ENCODE results near the gene MDN1. TPM values are rescaled to one million over a fixed set of nuclear protein-coding genes. Genes with fewer than 3 reads are reported as not detected.

The MDN1 gene, protein sequence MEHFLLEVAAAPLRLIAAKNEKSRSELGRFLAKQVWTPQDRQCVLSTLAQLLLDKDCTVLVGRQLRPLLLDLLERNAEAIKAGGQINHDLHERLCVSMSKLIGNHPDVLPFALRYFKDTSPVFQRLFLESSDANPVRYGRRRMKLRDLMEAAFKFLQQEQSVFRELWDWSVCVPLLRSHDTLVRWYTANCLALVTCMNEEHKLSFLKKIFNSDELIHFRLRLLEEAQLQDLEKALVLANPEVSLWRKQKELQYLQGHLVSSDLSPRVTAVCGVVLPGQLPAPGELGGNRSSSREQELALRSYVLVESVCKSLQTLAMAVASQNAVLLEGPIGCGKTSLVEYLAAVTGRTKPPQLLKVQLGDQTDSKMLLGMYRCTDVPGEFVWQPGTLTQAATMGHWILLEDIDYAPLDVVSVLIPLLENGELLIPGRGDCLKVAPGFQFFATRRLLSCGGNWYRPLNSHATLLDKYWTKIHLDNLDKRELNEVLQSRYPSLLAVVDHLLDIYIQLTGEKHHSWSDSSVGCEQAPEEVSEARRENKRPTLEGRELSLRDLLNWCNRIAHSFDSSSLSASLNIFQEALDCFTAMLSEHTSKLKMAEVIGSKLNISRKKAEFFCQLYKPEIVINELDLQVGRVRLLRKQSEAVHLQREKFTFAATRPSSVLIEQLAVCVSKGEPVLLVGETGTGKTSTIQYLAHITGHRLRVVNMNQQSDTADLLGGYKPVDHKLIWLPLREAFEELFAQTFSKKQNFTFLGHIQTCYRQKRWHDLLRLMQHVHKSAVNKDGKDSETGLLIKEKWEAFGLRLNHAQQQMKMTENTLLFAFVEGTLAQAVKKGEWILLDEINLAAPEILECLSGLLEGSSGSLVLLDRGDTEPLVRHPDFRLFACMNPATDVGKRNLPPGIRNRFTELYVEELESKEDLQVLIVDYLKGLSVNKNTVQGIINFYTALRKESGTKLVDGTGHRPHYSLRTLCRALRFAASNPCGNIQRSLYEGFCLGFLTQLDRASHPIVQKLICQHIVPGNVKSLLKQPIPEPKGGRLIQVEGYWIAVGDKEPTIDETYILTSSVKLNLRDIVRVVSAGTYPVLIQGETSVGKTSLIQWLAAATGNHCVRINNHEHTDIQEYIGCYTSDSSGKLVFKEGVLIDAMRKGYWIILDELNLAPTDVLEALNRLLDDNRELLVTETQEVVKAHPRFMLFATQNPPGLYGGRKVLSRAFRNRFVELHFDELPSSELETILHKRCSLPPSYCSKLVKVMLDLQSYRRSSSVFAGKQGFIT (N-terminal part only)
- 4.1 TPM for polyA plus RNA-seq (2013, experiment 1 of 2)
- polyA plus RNA-seq (2013, experiment 2 of 2) = 4.1 TPM

DNA sequence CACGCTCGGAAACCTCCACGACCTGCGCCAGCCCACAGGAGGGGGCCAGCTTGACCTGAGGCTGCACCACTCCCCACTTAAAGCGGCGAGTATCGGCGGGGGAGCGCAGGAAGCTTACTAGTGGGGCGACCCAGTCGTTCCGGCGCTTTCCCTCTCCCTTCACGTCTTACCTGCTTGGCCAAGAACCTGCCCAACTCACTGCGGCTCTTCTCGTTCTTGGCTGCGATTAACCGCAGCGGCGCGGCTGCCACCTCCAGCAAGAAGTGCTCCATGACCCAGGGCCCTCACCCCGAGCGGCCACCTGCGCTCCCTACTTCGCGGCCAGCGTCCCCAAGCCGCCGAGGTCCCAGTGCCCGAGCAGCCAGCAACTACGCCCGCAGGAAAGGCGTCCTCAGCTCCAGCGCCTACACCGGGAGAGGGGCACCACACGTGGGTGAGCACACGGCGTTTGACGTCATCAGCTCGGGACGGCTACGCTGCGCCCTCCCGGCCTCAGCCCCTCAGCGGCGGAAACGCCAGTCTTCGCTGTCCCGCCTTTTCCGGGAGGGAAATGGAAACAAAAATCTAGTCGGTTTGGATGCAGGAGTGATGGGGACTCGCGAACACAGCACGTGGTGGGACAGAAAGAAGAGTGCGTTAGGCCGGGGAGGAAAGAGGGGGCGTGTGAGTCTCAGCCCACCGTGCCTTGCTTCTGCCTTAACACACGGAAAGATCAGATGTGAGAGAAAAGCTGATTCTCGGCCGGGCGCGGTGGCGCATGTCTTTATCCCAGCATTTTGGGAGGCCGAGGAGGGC lies at the start of gene MDN1:
Gene MDN1 (minus strand): TSS at position 459 of the 795 bp plus-strand sequence. CDS start 187 bp downstream, at position 272.
- H3K4ac ChIP-seq (ENCODE audit: low read depth in 1 of 2, low read length in 2 of 2) = peak within 1 kb of the TSS; percentile 55 to 57
- H3K4me2 ChIP-seq (ENCODE audit: low read length, poor library complexity, severe bottlenecking) = peak within 1 kb of the TSS; percentile 87
- peak within 1 kb of the TSS; percentile 96 for H3K9ac ChIP-seq (ENCODE audit: low read length)
- H3K18ac ChIP-seq (ENCODE audit: low read depth in 1 of 2, low read length in 2 of 2) = peak within 1 kb of the TSS; percentile 34 to 73
- H3K23ac ChIP-seq (ENCODE audit: low read length in 2 of 2) = no peak within 1 kb of the TSS
- under 1% methylated on average over 65 of the region's 65 CpGs for WGBS
- peak within 1 kb of the TSS; percentile 38 for H3K27ac ChIP-seq (ENCODE audit: low read length, poor library complexity, severe bottlenecking)
- no peak within 1 kb of the TSS for H2BK5ac ChIP-seq (ENCODE audit: low read depth, low read length, poor library complexity, severe bottlenecking)
- H2BK12ac ChIP-seq (ENCODE audit: low read length in 2 of 2) = no peak within 1 kb of the TSS
- H4K8ac ChIP-seq (ENCODE audit: low read length) = peak within 1 kb of the TSS; percentile 97
- H3K79me1 ChIP-seq (replicated peaks; ENCODE audit: low read length, poor library complexity, severe bottlenecking) = peaks cover 13% of the 10 kb centered on the region
- DNase-seq = peak; percentile 97
- H2AK5ac ChIP-seq (ENCODE audit: low read length, severe bottlenecking) = no peak within 1 kb of the TSS
- H3K36me3 ChIP-seq (ENCODE audit: control insufficient read depth in 1 of 2, insufficient read depth in 2 of 2, low read depth in 1 of 2, low read length in 2 of 2) = peaks cover 0 to 7% of the 10 kb centered on the region in 2 experiments
- peaks cover 13% of the 10 kb centered on the region for H3K4me1 ChIP-seq (ENCODE audit: control insufficient read depth, insufficient read depth, low read depth, low read length)
- peak within 1 kb of the TSS; percentile 85 to 95 for H3K4me3 ChIP-seq (ENCODE audit: insufficient read depth in 1 of 2, low read depth in 1 of 2, low read length in 2 of 2)
- H3K9me3 ChIP-seq (ENCODE audit: control insufficient read depth, low read length) = no peaks in the 10 kb centered on the region
- no peaks in the 10 kb centered on the region for H3K27me3 ChIP-seq (ENCODE audit: control insufficient read depth in 1 of 2, insufficient read depth in 1 of 2, low read length in 2 of 2)
- H3K14ac ChIP-seq (ENCODE audit: low read length in 2 of 2) = no peak within 1 kb of the TSS
- H4K91ac ChIP-seq (ENCODE audit: low read length) = peak within 1 kb of the TSS; percentile 56
- no peak within 1 kb of the TSS for H2BK15ac ChIP-seq (ENCODE audit: low read depth, poor library complexity, severe bottlenecking)
- H2AFZ ChIP-seq (ENCODE audit: low read depth, low read length) = peak within 1 kb of the TSS; percentile 77
- no peak within 1 kb of the TSS for H2BK120ac ChIP-seq (ENCODE audit: low read depth, low read length)

DNA sequence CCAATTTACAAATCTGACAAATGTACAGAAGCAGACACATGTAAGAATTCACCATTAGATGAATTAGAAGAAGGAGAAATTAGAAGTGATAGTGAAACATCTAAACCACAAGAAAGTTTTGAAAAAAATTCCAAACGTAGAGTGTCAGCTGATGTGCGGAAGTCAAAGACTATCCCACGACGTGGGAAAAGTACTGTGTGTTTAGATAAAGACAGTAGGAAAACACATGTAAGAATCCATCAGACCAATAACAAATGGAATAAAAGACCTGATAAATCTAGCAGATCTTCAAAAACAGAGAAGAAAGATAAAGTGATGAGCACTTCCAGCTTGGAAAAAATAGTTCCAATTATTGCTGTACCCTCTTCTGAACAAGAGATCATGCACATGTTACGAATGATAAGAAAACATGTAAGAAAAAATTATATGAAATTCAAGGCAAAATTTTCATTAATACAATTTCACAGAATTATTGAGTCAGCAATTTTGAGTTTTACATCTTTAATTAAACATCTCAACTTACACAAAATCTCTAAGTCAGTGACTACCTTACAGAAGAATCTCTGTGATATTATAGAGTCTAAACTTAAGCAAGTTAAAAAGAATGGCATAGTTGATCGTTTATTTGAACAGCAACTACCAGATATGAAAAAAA lies 46.6 kb upstream of the MDN1 start:
- Histone ChIP-seq H3K27me3 (ENCODE audit: control insufficient read depth in 1 of 2, insufficient read depth in 1 of 2, low read length in 2 of 2) (no peaks in the 10 kb centered on the region), H3K4me2 (ENCODE audit: low read length, poor library complexity, severe bottlenecking) (no peak overlapping the region), H4K8ac (ENCODE audit: low read length) (no peak overlapping the region), H3K23ac (ENCODE audit: low read length in 2 of 2) (no peak overlapping the region), H4K91ac (ENCODE audit: low read length) (no peak overlapping the region), H3K4ac (ENCODE audit: low read depth in 1 of 2, low read length in 2 of 2) (no peak overlapping the region), H2AK5ac (ENCODE audit: low read length, severe bottlenecking) (no peak overlapping the region), H3K36me3 (ENCODE audit: control insufficient read depth in 1 of 2, insufficient read depth in 2 of 2, low read depth in 1 of 2, low read length in 2 of 2) (peaks cover 18 to 86% of the 10 kb centered on the region in 2 experiments), H3K79me1 (replicated peaks; ENCODE audit: low read length, poor library complexity, severe bottlenecking) (peaks cover 13% of the 10 kb centered on the region), H2BK15ac (ENCODE audit: low read depth, poor library complexity, severe bottlenecking) (no peak overlapping the region), H3K9ac (ENCODE audit: low read length) (no peak overlapping the region), H3K27ac (ENCODE audit: low read length, poor library complexity, severe bottlenecking) (no peak overlapping the region), H3K9me3 (ENCODE audit: control insufficient read depth, low read length) (no peaks in the 10 kb centered on the region), H3K14ac (ENCODE audit: low read length in 2 of 2) (no peak overlapping the region), H2BK120ac (ENCODE audit: low read depth, low read length) (no peak overlapping the region), H2BK12ac (ENCODE audit: low read length in 2 of 2) (no peak overlapping the region), H2BK5ac (ENCODE audit: low read depth, low read length, poor library complexity, severe bottlenecking) (no peak overlapping the region), H3K4me1 (ENCODE audit: control insufficient read depth, insufficient read depth, low read depth, low read length) (no peaks in the 10 kb centered on the region), H2AFZ (ENCODE audit: low read depth, low read length) (no peak overlapping the region), H3K18ac (ENCODE audit: low read depth in 1 of 2, low read length in 2 of 2) (no peak overlapping the region), H3K4me3 (ENCODE audit: insufficient read depth in 1 of 2, low read depth in 1 of 2, low read length in 2 of 2) (no peak overlapping the region)
- 100% methylated on average over 2 of the region's 6 CpGs for WGBS
- DNase-seq = no peak

DNA sequence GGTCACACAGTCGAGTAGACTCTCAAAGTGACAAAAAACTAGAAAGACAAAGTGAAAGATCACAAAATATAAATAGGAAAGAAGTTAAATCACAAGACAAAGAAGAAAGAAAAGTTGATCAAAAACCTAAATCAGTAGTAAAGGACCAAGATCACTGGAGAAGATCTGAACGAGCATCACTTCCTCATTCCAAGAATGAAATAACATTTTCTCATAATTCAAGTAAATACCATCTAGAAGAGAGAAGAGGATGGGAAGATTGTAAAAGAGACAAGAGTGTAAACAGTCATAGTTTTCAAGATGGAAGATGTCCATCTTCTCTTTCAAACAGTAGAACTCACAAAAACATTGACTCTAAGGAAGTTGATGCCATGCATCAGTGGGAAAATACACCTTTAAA lies 43.1 kb upstream of the MDN1 start:
- Histone ChIP-seq H3K27me3 (ENCODE audit: control insufficient read depth in 1 of 2, insufficient read depth in 1 of 2, low read length in 2 of 2) (no peaks in the 10 kb centered on the region), H3K14ac (ENCODE audit: low read length in 2 of 2) (no peak overlapping the region), H3K4me1 (ENCODE audit: control insufficient read depth, insufficient read depth, low read depth, low read length) (no peaks in the 10 kb centered on the region), H3K36me3 (ENCODE audit: control insufficient read depth in 1 of 2, insufficient read depth in 2 of 2, low read depth in 1 of 2, low read length in 2 of 2) (peaks cover 19 to 84% of the 10 kb centered on the region in 2 experiments), H2BK120ac (ENCODE audit: low read depth, low read length) (no peak overlapping the region), H2BK12ac (ENCODE audit: low read length in 2 of 2) (no peak overlapping the region), H4K91ac (ENCODE audit: low read length) (no peak overlapping the region), H3K27ac (ENCODE audit: low read length, poor library complexity, severe bottlenecking) (no peak overlapping the region), H2AK5ac (ENCODE audit: low read length, severe bottlenecking) (no peak overlapping the region), H3K4ac (ENCODE audit: low read depth in 1 of 2, low read length in 2 of 2) (no peak overlapping the region), H2BK5ac (ENCODE audit: low read depth, low read length, poor library complexity, severe bottlenecking) (no peak overlapping the region), H3K4me2 (ENCODE audit: low read length, poor library complexity, severe bottlenecking) (no peak overlapping the region), H3K23ac (ENCODE audit: low read length in 2 of 2) (no peak overlapping the region), H2AFZ (ENCODE audit: low read depth, low read length) (no peak overlapping the region), H3K18ac (ENCODE audit: low read depth in 1 of 2, low read length in 2 of 2) (no peak overlapping the region), H4K8ac (ENCODE audit: low read length) (no peak overlapping the region), H3K4me3 (ENCODE audit: insufficient read depth in 1 of 2, low read depth in 1 of 2, low read length in 2 of 2) (no peak overlapping the region), H3K79me1 (replicated peaks; ENCODE audit: low read length, poor library complexity, severe bottlenecking) (peaks cover 10% of the 10 kb centered on the region), H3K9me3 (ENCODE audit: control insufficient read depth, low read length) (no peaks in the 10 kb centered on the region), H2BK15ac (ENCODE audit: low read depth, poor library complexity, severe bottlenecking) (no peak overlapping the region), H3K9ac (ENCODE audit: low read length) (no peak overlapping the region)
- 100% methylated on average over 1 of the region's 2 CpGs for WGBS
- no peak for DNase-seq
